Measurements from ENCODE around the gene CSGALNACT2.

CSGALNACT2 gene

GRCh38 chr10:43226851-43227845, 88.9 kb downstream of the CSGALNACT2 start:
- no peak for DNase-seq (ENCODE audit: low read depth in 2 of 2)

GRCh38 chr10:43227911-43228782, 89.9 kb downstream of the CSGALNACT2 start:
- no peak for DNase-seq (ENCODE audit: low read depth in 2 of 2)

GRCh38 chr10:43228783-43229207, 90.5 kb downstream of the CSGALNACT2 start:
- DNase-seq (ENCODE audit: low read depth in 2 of 2), result no peak

- DNase-seq (ENCODE audit: low read depth in 2 of 2), result peak in 1 of 2 donors; percentile 42
These were observed 91.2 kb downstream of the CSGALNACT2 start for GRCh38 chr10:43229208-43230061.

GRCh38 chr10:43230101-43230908, 92.1 kb downstream of the CSGALNACT2 start:
- DNase-seq (ENCODE audit: low read depth in 2 of 2), result no peak

- DNase-seq (ENCODE audit: low read depth in 2 of 2), result no peak
These were observed 92.8 kb downstream of the CSGALNACT2 start for GRCh38 chr10:43230909-43231522.

GRCh38 chr10:43231523-43232078, 93.4 kb downstream of the CSGALNACT2 start:
- no peak for DNase-seq (ENCODE audit: low read depth in 2 of 2)

GRCh38 chr10:43233601-43234430, 95.6 kb downstream of the CSGALNACT2 start:
- DNase-seq (ENCODE audit: low read depth in 2 of 2), result no peak

- DNase-seq (ENCODE audit: low read depth in 2 of 2), result no peak
These were observed 96.3 kb downstream of the CSGALNACT2 start for GRCh38 chr10:43234471-43235041.
